Endodermal cell (in vitro differentiated cells): ENCODE measurements around the gene SSU72. TPM values are rescaled to one million over a fixed set of nuclear protein-coding genes. Genes with fewer than 3 reads are reported as not detected.
A peak's percentile ranks its signal among the peaks of the same experiment; 100 is the strongest.

ENCODE experiments used
- DNase-seq: peaks from one replicate; pipeline ENCODE4 v3.0.0-alpha.2; 2017
- H3K27ac ChIP-seq: 2 replicates; pipeline ENCODE4 v1.5.1; 2013; ENCODE audit warnings: mild to moderate bottlenecking, low read depth, low read length, moderate library complexity
- H3K27me3 ChIP-seq: 2 replicates; pipeline ENCODE4 v1.6.1; 2013; ENCODE audit warnings: mild to moderate bottlenecking, low read length, moderate library complexity; ENCODE audit not compliant: insufficient read depth, control insufficient read depth, poor library complexity, severe bottlenecking
- H3K36me3 ChIP-seq: 2 replicates; pipeline ENCODE4 v1.7.0; 2013; ENCODE audit warnings: mild to moderate bottlenecking, low read length, moderate library complexity; ENCODE audit not compliant: control insufficient read depth, insufficient read depth
- H3K4me1 ChIP-seq: one replicate; pipeline ENCODE4 v1.7.0; 2013; ENCODE audit warnings: low read length; ENCODE audit not compliant: control insufficient read depth, insufficient read depth
- H3K4me3 ChIP-seq: 2 replicates; pipeline ENCODE4 v1.5.1; 2013; ENCODE audit warnings: mild to moderate bottlenecking, low read length, moderate library complexity
- H3K9ac ChIP-seq: 2 replicates; pipeline ENCODE4 v1.6.1; 2013; ENCODE audit warnings: mild to moderate bottlenecking, low read length, moderate library complexity; ENCODE audit not compliant: poor library complexity, severe bottlenecking; ENCODE audit errors: extremely low read depth
- H3K9me3 ChIP-seq: 2 replicates; pipeline ENCODE4 v1.6.1; 2013; ENCODE audit warnings: mild to moderate bottlenecking, low read length, moderate library complexity; ENCODE audit not compliant: control insufficient read depth
- H3K27ac Mint-ChIP-seq: 2 replicates; pipeline ENCODE4 v1.8.0; 2020; ENCODE audit warnings: mixed read lengths
- H3K27me3 Mint-ChIP-seq: 2 replicates; pipeline ENCODE4 v1.8.0; 2021; ENCODE audit warnings: mild to moderate bottlenecking, mixed read lengths; ENCODE audit not compliant: insufficient read depth
- H3K36me3 Mint-ChIP-seq: 2 replicates; pipeline ENCODE4 v1.8.0; 2020; ENCODE audit warnings: low read depth, mixed read lengths
- H3K4me1 Mint-ChIP-seq: 2 replicates; pipeline ENCODE4 v1.8.0; 2020; ENCODE audit warnings: mixed read lengths
- H3K4me3 Mint-ChIP-seq: 2 replicates; pipeline ENCODE4 v1.8.0; 2020; ENCODE audit warnings: mild to moderate bottlenecking, moderate library complexity, mixed read lengths
- H3K9me3 Mint-ChIP-seq: 2 replicates; pipeline ENCODE4 v1.8.0; 2020; ENCODE audit warnings: mild to moderate bottlenecking, mixed read lengths
- CTCF ChIP-seq: fragments of 200-600 bp; sonication (generic); conservative IDR thresholded peaks from 2 replicates; pipeline ENCODE4 v1.5.0; 2021; ENCODE audit warnings: antibody characterized with exemption, mild to moderate bottlenecking
- WGBS, 2 experiments: methylation state at CpG; one replicate each; pipeline versions ENCODE4 v1.1.5 to v1.1.7; 2013; ENCODE audit warnings: missing lambda C conversion rate in 2 of 2, mixed read lengths in 1 of 2; ENCODE audit not compliant: insufficient coverage in 1 of 2, insufficient read length in 1 of 2; 5-methylcytosine and 5-hydroxymethylcytosine counted together
- total RNA-seq, 2 donors: library from RNA; stranded (reverse); fragmentation: NEBNext Ultra II Directional in 1 of 2; extraction: Animal tissue kit (Norgen Biotek cat#: 25700) in 1 of 2; gene quantifications; 2 replicates in 1 of 2; 3 replicates in 1 of 2; pipeline ENCODE4 v1.2.1, GENCODE V29; 2021

The SSU72 gene
- total RNA-seq, 2 donors from 2014 or later: 133 to 138 TPM

DNA sequence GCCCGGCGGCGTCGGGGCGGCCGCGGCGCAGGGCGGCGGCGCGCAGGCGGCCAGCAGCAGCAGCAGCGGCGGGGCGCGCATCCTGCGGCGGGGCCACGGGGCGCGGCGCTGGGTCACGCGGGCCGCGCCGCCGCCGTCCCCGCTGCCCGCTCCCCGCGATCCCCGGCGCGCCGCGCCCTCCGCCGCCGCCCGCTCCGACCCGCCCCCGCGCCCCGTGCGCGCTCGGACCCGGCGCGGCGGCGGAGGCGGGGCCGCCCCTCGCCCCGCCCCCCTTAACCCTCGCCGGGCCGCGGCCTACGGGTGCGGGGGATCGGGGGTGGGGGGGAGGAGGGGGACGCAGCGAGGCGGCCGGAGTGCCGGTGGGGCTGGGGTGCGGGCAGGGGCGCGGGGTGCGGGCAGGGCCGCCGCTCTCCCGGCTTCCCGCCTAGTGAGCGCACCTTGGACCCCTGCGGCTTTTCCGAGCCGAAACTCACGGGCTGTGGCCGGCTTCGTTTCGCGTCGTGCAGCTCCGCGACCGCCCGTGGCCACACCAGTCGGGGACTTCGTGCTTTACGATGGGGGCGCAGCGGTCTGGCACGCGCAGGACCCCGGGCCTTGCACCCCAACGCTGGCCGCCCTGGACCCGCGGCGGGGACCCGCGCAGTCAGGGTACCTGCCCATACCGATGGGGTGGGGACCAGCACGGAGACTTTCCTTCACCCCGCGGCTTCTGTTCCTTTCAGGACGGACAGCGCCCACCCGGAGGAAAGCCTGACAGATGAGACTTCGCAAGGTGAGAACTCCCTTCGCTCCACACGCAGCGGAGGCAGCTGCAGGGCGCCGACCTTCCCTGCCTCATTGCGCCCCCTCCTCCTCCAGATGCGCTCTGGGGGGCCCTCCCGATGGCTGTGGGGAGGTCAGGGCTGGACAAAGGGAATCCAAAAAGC is 25.5 kb upstream of the SSU72 start, which contains the start of gene FNDC10:
Gene FNDC10 (minus strand): TSS at position 201 of the 926 bp plus-strand sequence. CDS start 120 bp downstream, at position 81.
- Mint-ChIP-seq H3K9me3 (no peaks in the 10 kb centered on the region), H3K27me3 (peaks cover 50% of the 10 kb centered on the region), H3K27ac (no peak within 1 kb of the TSS), H3K36me3 (no peaks in the 10 kb centered on the region), H3K4me1 (peaks cover 1% of the 10 kb centered on the region), H3K4me3 (peak within 1 kb of the TSS; percentile 57)
- TF ChIP-seq CTCF: no peak
- Histone ChIP-seq H3K4me3 (peak within 1 kb of the TSS; percentile 70), H3K27me3 (peaks cover 59% of the 10 kb centered on the region), H3K27ac (no peak within 1 kb of the TSS), H3K9ac (no peak within 1 kb of the TSS), H3K4me1 (peaks cover 3% of the 10 kb centered on the region), H3K9me3 (no peaks in the 10 kb centered on the region), H3K36me3 (no peaks in the 10 kb centered on the region)
- 3 to 5% methylated on average over 43 to 116 of the region's 125 CpGs for WGBS, 2 experiments
- DNase-seq: peak; percentile 75

- Histone ChIP-seq H3K27me3 (peaks cover 64% of the 10 kb centered on the region), H3K4me3 (no peak overlapping the region), H3K9ac (no peak overlapping the region), H3K36me3 (no peaks in the 10 kb centered on the region), H3K4me1 (peaks cover 3% of the 10 kb centered on the region), H3K27ac (no peak overlapping the region), H3K9me3 (no peaks in the 10 kb centered on the region)
- Mint-ChIP-seq H3K4me1 (peaks cover 1% of the 10 kb centered on the region), H3K9me3 (no peaks in the 10 kb centered on the region), H3K4me3 (peak overlapping the region; percentile 57), H3K36me3 (no peaks in the 10 kb centered on the region), H3K27ac (no peak overlapping the region), H3K27me3 (peaks cover 50% of the 10 kb centered on the region)
- peak; percentile 87 for DNase-seq
- 21 to 34% methylated on average over 43 to 111 of the region's 111 CpGs for WGBS, 2 experiments
- TF ChIP-seq CTCF: peak; percentile 65
Measured at GRCh38 chr1:1599030-1599934, 24.6 kb upstream of the SSU72 start.

- no peak for TF ChIP-seq CTCF
- no peak for DNase-seq
- Histone ChIP-seq H3K36me3 (no peaks in the 10 kb centered on the region), H3K27me3 (peaks cover 64% of the 10 kb centered on the region), H3K9me3 (no peaks in the 10 kb centered on the region), H3K4me1 (peaks cover 3% of the 10 kb centered on the region), H3K4me3 (no peak overlapping the region), H3K27ac (no peak overlapping the region), H3K9ac (no peak overlapping the region)
- WGBS, 2 experiments: 94 to 96% methylated on average over 13 of the region's 13 CpGs
- Mint-ChIP-seq H3K9me3 (no peaks in the 10 kb centered on the region), H3K27ac (no peak overlapping the region), H3K36me3 (no peaks in the 10 kb centered on the region), H3K4me1 (peaks cover 1% of the 10 kb centered on the region), H3K4me3 (peak overlapping the region; percentile 57), H3K27me3 (peaks cover 48% of the 10 kb centered on the region)
Measured at GRCh38 chr1:1598720-1599029, 24.0 kb upstream of the SSU72 start.
